ENCODE measurements around the gene OR8B3.
"Not testable (repeated sequence)": the region's sequence is repeated elsewhere in the genome, so short reads cannot be mapped to it uniquely, and the experiment has no call there.

The OR8B3 gene, protein sequence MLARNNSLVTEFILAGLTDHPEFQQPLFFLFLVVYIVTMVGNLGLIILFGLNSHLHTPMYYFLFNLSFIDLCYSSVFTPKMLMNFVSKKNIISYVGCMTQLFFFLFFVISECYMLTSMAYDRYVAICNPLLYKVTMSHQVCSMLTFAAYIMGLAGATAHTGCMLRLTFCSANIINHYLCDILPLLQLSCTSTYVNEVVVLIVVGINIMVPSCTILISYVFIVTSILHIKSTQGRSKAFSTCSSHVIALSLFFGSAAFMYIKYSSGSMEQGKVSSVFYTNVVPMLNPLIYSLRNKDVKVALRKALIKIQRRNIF

DNA sequence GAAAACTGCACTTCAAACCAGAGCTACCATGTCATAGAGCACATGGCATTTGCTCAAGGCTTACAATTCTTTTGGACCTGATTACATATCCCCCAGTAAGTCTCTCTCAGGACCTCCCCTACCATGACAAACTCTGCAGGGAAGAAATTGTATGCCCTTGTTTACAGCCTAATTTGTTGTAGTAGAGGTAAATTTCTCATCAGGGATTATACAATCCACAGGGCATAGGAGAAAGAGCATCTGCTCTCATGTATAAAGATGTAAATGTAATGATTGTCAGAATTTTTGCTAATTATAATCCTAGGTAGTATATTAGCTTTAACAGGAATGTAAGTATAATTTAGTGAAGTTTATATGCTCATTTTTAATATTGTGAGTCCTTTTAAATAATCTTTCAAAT lies at the start of gene OR8B3:
Gene OR8B3 (minus strand): TSS at position 101 of the 400 bp plus-strand sequence. CDS start 1,673 bp downstream, outside the sequence.
- DNase-seq: no peak

GRCh38 chr11:124446916-124447315 lies 48.1 kb upstream of the OR8B3 start:
- DNase-seq: no peak

DNA sequence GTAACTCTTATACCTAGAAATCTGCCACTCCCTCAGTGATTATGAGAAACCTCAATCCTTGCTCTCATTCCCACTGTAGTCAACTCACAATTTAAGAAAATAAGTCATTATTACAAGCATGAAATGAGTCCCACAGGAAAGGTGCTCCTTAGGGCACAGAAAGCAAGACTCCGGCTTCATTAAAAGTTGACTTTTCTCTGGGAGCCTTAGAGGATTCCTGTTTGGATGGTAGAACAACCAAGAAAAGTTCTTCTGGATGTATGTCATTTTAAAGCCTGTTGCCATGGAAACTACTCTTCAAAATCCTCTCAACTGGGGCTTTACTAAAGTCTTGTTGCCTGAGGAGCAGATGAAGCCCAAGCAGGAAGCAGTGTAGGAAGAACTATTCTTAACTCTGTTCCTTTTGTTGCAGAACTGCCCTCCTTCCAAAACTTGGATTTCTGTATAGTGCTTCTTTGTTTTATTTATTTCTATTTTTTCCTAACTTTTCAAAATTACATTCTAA lies 46.9 kb upstream of the OR8B3 start, which contains the start of gene OR8B8:
Gene OR8B8 (minus strand): TSS at position 51 of the 505 bp plus-strand sequence. CDS start 4,611 bp downstream, outside the sequence.
- DNase-seq: no peak

DNA sequence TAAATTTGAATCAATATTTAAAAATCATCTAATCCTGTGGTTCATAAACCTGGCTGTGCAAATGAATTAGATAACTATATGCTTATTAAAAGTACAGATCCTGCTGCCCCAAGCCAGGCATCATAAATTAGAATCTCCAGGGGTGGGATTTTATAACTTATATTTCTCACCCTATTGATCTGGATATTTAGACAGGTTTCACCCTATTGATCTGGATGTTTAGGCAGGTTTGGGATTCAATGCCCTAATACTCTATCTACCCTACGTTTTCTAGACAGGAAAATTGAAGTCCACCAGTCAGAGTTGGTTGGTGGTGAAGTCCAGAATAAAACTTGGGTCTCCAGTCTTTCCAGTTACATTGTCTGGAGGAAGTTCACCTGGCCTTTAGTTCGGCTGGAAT lies 44.0 kb upstream of the OR8B3 start:
- DNase-seq: no peak

DNA sequence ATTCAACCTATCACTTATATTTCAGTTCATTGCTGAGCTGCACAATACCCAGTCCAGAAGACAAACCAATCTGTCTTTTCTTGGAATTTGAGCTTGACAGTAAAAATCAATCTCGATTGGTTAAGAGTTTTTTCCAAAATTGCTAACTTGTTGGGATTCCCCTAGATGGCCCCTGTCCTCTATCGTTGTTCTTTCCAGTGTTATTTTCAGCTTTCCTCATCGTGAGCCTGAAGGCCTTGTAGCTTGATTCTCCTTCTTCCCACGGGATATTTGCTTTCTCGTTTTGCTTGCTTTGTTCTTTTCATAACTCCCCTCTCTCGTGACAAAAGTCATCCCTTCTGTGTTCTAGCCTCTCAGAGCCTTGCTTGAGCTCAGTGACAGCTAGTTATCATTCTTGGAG lies 43.6 kb upstream of the OR8B3 start:
- DNase-seq: no peak

- no peak for DNase-seq
These were observed 42.7 kb upstream of the OR8B3 start for GRCh38 chr11:124441519-124441918.

GRCh38 chr11:124441081-124441480 lies 42.3 kb upstream of the OR8B3 start:
- no peak for DNase-seq

GRCh38 chr11:124440608-124441007 lies 41.8 kb upstream of the OR8B3 start:
- no peak for DNase-seq

- no peak for DNase-seq
These were observed 35.9 kb upstream of the OR8B3 start for GRCh38 chr11:124434699-124435098.

GRCh38 chr11:124429599-124429998 lies 30.8 kb upstream of the OR8B3 start:
- no peak for DNase-seq

- DNase-seq: no peak
These were observed 25.6 kb upstream of the OR8B3 start, which contains the start of gene OR8B4 for GRCh38 chr11:124424384-124424921. OR8B4 (minus strand) TSS chr11:124424871; CDS start chr11:124424871, 0 bp downstream.

- DNase-seq: no peak
These were observed 22.2 kb upstream of the OR8B3 start for GRCh38 chr11:124421043-124421442.

DNA sequence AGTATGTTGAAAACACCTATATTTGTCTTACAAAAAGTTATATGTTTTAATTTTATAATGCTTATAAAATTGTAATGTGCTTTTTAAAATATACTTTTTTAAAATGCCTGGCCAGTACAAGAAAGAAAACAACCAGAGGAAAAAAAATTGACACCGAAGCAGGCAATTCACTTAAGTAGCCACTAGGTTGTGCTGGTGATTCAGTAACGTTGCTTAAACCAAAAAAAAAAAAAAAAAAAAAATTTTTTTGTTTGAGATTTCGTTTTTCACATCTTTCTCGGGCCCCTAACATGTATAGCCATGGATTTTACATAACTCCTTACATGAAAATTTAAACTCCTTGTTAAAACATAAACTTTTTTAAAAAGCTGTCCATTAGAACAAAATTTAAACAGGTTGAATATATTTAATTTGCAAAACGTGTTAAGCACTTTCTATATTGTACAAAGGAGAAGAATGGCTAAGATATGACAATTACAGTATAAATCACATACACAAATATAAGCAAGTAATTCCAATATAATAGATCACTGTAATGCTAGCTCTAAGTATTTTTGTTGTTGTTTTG lies 16.6 kb upstream of the OR8B3 start:
- DNase-seq: no peak

- DNase-seq: no peak
These were observed 11.1 kb upstream of the OR8B3 start for GRCh38 chr11:124409906-124410305.

DNA sequence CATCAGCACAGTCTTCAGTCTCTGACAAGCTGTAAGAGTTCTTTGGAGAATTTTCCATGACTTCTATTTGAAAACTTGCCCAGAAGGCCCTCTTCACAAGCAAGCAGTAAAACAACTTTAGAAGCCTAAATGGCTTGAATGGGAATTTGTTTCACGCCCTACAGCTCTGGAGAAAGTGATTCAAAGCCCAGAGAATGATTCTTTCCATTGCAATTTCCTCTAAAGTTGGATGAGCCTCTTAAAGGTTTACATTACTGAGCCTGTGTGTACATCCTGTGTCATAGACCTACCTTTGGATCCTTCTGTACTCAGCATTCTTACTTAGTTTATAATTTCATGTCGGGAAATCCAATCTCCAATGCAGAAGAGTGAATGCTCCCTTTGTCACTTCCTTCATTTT lies 6.8 kb upstream of the OR8B3 start:
- DNase-seq: no peak

DNA sequence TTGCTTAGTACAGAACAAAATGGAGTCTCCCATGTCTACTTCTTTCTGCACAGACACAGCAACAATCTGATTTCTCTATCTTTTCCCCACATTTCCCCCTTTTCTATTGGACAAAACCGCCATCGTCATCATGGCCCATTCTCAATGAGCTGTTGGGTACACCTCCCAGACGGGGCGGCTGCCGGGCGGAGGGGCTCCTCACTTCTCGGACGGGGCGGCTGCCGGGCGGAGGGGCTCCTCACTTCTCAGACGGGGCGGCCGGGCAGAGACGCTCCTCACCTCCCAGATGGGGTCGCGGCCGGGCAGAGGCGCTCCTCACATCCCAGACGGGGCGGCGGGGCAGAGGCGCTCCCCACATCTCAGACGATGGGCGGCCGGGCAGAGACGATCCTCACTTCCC lies 4.4 kb upstream of the OR8B3 start:
- not testable (repeated sequence) for DNase-seq

DNA sequence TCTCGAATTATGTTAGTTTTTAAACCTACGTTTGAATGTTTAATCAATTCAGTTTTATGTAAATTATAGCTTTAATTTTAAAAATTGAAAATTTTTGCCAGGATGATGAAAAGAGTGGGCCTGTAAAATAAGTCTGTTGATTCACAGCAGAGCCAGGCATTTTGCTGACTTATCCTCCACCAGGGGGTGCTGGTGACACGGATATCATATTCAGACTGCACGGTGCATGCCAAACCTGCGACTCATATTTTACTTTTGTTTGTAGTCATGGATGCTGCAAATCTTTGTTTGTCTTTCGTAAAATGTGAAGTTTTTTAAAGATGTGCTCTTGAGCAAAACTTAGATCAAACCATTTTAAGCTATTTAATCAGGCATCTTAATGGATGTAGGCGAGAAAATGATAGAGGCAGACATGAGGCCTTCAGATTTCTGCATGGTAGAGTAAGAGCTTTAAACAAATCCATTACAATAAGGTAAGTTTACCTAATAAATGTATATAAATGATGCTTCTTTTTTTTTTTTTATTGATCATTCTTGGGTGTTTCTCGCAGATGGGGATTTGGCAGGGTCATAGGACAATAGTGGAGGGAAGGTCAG lies 3.6 kb upstream of the OR8B3 start:
- peak; percentile 33 for DNase-seq

GRCh38 chr11:124396847-124397246 lies 2.0 kb downstream of the OR8B3 start:
- DNase-seq: not testable (repeated sequence)

DNA sequence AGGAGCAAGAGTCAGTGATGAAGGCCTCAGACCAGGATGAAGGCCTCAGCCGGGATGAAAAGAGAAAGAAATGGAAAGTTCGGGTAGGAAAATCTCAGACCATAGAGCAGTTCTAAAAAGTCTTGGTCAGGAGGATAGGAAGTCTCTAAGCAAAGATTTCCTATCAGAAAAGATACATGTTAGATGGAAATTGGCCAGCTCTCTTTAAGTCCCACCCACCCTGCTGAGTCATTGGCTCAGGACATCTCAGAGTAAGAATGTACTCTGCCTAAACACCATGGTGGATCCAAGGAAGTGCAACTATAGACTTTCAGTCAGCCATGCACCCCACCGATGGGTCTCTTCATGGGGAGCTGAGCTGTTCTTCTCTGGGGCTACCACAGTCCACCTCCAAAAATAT lies 4.4 kb downstream of the OR8B3 start:
- DNase-seq: no peak

DNA sequence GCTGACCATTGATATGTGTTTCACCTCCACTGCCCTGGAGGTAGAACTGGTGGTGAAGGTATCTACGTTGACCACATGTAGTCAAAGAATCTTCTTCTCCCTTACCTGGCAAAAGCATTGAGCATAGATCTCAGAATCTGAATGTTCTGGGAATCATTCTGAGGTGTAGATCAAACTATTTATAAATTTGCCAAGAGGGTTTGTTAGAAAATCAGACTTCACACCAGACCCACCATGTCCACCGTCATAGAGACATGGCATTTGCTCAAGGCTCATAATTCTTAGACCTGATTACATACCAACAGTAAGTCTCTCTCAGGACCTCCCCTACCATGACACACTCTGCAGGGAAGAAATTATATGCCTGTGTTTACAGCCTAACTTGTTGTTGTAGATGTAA lies 14.4 kb downstream of the OR8B3 start, which contains the start of gene OR8B2:
Gene OR8B2 (minus strand): TSS at position 101 of the 400 bp plus-strand sequence. CDS start 1,156 bp downstream, outside the sequence.
- no peak for DNase-seq

DNA sequence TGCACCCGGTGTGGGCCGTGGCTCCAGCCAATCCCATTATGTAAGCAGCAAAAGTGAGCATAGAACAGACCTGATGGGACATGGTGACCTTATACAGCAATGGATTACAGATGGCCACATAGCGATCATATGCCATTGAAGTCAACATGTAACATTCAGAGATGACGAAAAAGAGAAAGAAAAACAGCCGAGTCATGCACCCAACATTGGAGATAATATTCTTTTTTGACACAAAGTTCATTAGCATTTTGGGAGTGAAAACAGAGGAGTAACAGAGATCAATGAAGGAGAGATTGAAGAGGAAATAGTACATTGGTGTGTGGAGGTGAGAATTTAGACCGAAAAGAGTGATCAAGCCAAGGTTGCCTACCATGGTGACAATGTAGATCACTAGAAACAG lies 16.0 kb downstream of the OR8B3 start:
- not testable (repeated sequence) for DNase-seq

DNA sequence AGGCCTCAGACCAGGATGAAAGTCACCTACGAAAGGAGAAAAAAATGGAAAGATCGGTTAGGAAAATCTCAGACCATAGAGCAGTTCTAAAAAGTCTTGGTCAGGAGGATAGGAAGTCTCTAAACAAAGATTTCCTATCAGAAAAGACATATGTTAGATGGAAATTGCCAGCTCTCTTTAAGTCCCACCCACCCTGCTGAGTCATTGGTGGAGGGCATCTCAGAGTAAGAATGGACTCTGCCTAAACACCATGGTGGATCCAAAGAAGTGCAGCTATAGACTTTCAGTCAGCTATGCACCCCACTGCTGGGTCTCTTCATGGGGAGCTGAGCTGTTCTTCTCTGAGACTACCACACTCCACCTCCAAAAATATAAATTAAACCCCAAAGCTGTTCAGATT lies 18.2 kb downstream of the OR8B3 start:
- no peak for DNase-seq

DNA sequence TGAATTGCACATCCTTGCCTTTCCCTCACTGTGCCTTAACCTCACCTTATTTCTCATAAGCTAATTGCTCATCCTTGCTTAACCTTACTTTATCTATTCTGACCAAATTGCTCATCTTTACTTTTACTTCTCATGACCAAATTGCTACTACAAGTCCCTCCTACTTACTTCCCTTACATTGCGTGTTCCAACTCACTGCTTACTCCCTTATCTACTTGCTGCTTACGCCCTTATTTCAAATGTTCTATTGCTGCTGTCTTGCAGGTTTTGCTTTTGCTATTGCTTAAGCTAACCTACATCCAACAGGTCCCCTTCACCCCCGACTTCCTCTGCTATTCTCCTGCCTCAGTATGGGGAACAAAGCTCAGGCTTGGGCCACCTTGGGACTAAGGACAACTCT lies 22.5 kb downstream of the OR8B3 start:
- no peak for DNase-seq
